ENCODE measurements around the gene KCNT2. TPM values are rescaled to one million over a fixed set of nuclear protein-coding genes. Genes with fewer than 3 reads are reported as not detected.

Gene KCNT2
- polyA plus RNA-seq, 1 of the 3 experiments (the other 2 are of a cell fraction), result 0.56 TPM

DNA sequence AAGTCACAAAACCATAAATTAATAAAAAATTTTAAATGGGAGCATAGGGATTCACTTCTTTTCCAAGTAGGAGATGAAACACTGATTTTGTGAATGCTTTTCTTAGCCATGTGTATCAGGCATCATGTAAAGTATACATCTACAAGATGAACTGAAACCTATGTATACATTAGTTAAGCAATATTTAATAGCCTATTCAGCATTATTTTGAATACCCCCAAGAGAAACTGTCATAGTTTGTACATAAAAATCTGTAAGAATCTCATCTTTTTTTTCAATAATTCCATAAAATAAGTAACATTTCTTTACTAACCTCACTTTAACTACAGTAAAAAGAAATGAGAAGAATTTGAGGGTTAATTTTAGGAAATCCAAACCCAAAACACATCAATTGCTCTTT lies 348.0 kb downstream of the KCNT2 start:
- H3K27ac ChIP-seq (ENCODE audit: low read depth in 2 of 2, low read length in 1 of 2), result no peak overlapping the region
- H3F3A ChIP-seq (replicated peaks; ENCODE audit: insufficient read depth), result no peaks in the 10 kb centered on the region
- H3K9me3 ChIP-seq, result no peaks in the 10 kb centered on the region
- H3K36me3 ChIP-seq (replicated peaks in 1 of 2; ENCODE audit: control insufficient read depth in 1 of 2, insufficient read depth in 2 of 2, low read length in 1 of 2), result no peaks in the 10 kb centered on the region
- H3K4me3 ChIP-seq (ENCODE audit: low read depth in 2 of 2, low read length in 1 of 2), result no peak overlapping the region
- no peaks in the 10 kb centered on the region for H3K27me3 ChIP-seq (ENCODE audit: insufficient read depth)
- H3K9me2 ChIP-seq, result no peaks in the 10 kb centered on the region
- no peaks in the 10 kb centered on the region for H4K20me1 ChIP-seq (ENCODE audit: insufficient read depth)
- DNase-seq, result no peak
- CTCF ChIA-PET, result no interaction called here
- H3K9ac ChIP-seq, result no peak overlapping the region
- H3K4me2 ChIP-seq, result no peak overlapping the region
- no peak for TF ChIP-seq MXI1 (IDR thresholded peaks at IDR 0.05; ENCODE audit: low read depth, low read length)
- no peak for TF ChIP-seq ELF1 (IDR thresholded peaks at IDR 0.05)
- TF ChIP-seq JUND (IDR thresholded peaks at IDR 0.05), result no peak
- no peak for TF ChIP-seq MEF2A (IDR thresholded peaks at IDR 0.05; ENCODE audit: borderline replicate concordance, low read depth)
- TF ChIP-seq GABPA (IDR thresholded peaks at IDR 0.05; ENCODE audit: low read depth), result no peak
- no peak for TF ChIP-seq NRF1 (IDR thresholded peaks at IDR 0.05; ENCODE audit: low read depth, low read length)
- TF ChIP-seq POLR2AphosphoS5 (IDR thresholded peaks at IDR 0.05; ENCODE audit: low read depth, low read length), result no peak
- TF ChIP-seq, protein P1, sequence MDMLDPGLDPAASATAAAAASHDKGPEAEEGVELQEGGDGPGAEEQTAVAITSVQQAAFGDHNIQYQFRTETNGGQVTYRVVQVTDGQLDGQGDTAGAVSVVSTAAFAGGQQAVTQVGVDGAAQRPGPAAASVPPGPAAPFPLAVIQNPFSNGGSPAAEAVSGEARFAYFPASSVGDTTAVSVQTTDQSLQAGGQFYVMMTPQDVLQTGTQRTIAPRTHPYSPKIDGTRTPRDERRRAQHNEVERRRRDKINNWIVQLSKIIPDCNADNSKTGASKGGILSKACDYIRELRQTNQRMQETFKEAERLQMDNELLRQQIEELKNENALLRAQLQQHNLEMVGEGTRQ (IDR thresholded peaks at IDR 0.05; ENCODE audit: borderline replicate concordance, low read depth, low read length), result no peak
- TF ChIP-seq, protein P2, sequence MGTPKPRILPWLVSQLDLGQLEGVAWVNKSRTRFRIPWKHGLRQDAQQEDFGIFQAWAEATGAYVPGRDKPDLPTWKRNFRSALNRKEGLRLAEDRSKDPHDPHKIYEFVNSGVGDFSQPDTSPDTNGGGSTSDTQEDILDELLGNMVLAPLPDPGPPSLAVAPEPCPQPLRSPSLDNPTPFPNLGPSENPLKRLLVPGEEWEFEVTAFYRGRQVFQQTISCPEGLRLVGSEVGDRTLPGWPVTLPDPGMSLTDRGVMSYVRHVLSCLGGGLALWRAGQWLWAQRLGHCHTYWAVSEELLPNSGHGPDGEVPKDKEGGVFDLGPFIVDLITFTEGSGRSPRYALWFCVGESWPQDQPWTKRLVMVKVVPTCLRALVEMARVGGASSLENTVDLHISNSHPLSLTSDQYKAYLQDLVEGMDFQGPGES (IDR thresholded peaks at IDR 0.05; ENCODE audit: low read depth, low read length), result no peak
- H2AFZ ChIP-seq (ENCODE audit: low read depth), result no peak overlapping the region
- POLR2A ChIA-PET, result no interaction called here
- H3K79me2 ChIP-seq (ENCODE audit: insufficient read depth), result no peaks in the 10 kb centered on the region; the same call in 1 of the 2 replicates
- H3K4me1 ChIP-seq (ENCODE audit: control insufficient read depth in 1 of 2, insufficient read depth in 2 of 2, low read depth in 1 of 2, low read length in 1 of 2), result no peaks in the 10 kb centered on the region; a peak in 1 of 4 replicates

DNA sequence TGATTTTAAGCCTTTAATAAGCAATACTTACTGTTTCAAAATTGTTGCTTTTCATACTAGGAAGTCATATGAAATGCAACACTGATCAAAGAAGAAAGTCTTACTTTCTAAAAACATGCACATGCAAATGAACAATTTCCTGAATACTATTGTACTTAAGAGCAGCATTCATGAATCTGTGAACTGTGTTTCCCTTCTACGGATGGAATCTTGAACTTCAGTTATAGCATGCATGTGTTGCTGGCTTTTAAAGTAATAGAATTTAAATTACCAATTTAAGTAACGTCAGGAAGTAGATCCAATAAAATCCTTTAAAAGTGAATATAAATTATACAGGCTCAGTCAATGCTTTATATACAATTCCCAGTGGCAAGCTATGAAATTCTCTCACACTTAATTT lies 348.9 kb downstream of the KCNT2 start:
- CTCF ChIA-PET, result no interaction called here
- Histone ChIP-seq H3K9me3 (no peaks in the 10 kb centered on the region), H3K27ac (ENCODE audit: low read depth in 2 of 2, low read length in 1 of 2) (no peak overlapping the region), H3K4me1 (ENCODE audit: control insufficient read depth in 1 of 2, insufficient read depth in 2 of 2, low read depth in 1 of 2, low read length in 1 of 2) (peaks cover 0 to 5% of the 10 kb centered on the region in 2 experiments; a peak in 1 of 4 replicates), H3K27me3 (ENCODE audit: insufficient read depth) (no peaks in the 10 kb centered on the region), H2AFZ (ENCODE audit: low read depth) (peak overlapping the region; percentile 4; the same call in 1 of the 2 replicates), H3F3A (replicated peaks; ENCODE audit: insufficient read depth) (no peaks in the 10 kb centered on the region), H3K36me3 (replicated peaks in 1 of 2; ENCODE audit: control insufficient read depth in 1 of 2, insufficient read depth in 2 of 2, low read length in 1 of 2) (no peaks in the 10 kb centered on the region), H4K20me1 (ENCODE audit: insufficient read depth) (no peaks in the 10 kb centered on the region), H3K4me2 (no peak overlapping the region), H3K79me2 (ENCODE audit: insufficient read depth) (no peaks in the 10 kb centered on the region), H3K9me2 (no peaks in the 10 kb centered on the region), H3K4me3 (ENCODE audit: low read depth in 2 of 2, low read length in 1 of 2) (no peak overlapping the region), H3K9ac (no peak overlapping the region)
- POLR2A ChIA-PET, result no interaction called here
- DNase-seq, result no peak
- WGBS (ENCODE audit: low lambda C conversion rate), result 84% methylated on average over 2 of the region's 2 CpGs
- TF ChIP-seq, protein P3, sequence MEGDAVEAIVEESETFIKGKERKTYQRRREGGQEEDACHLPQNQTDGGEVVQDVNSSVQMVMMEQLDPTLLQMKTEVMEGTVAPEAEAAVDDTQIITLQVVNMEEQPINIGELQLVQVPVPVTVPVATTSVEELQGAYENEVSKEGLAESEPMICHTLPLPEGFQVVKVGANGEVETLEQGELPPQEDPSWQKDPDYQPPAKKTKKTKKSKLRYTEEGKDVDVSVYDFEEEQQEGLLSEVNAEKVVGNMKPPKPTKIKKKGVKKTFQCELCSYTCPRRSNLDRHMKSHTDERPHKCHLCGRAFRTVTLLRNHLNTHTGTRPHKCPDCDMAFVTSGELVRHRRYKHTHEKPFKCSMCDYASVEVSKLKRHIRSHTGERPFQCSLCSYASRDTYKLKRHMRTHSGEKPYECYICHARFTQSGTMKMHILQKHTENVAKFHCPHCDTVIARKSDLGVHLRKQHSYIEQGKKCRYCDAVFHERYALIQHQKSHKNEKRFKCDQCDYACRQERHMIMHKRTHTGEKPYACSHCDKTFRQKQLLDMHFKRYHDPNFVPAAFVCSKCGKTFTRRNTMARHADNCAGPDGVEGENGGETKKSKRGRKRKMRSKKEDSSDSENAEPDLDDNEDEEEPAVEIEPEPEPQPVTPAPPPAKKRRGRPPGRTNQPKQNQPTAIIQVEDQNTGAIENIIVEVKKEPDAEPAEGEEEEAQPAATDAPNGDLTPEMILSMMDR (IDR thresholded peaks at IDR 0.05), result no peak
- TF ChIP-seq, protein P1 (IDR thresholded peaks at IDR 0.05; ENCODE audit: borderline replicate concordance, low read depth, low read length), result no peak
- TF ChIP-seq, protein P4, sequence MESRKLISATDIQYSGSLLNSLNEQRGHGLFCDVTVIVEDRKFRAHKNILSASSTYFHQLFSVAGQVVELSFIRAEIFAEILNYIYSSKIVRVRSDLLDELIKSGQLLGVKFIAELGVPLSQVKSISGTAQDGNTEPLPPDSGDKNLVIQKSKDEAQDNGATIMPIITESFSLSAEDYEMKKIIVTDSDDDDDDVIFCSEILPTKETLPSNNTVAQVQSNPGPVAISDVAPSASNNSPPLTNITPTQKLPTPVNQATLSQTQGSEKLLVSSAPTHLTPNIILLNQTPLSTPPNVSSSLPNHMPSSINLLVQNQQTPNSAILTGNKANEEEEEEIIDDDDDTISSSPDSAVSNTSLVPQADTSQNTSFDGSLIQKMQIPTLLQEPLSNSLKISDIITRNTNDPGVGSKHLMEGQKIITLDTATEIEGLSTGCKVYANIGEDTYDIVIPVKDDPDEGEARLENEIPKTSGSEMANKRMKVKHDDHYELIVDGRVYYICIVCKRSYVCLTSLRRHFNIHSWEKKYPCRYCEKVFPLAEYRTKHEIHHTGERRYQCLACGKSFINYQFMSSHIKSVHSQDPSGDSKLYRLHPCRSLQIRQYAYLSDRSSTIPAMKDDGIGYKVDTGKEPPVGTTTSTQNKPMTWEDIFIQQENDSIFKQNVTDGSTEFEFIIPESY (IDR thresholded peaks at IDR 0.05; ENCODE audit: borderline replicate concordance, low read depth), result no peak
- TF ChIP-seq YY1 (IDR thresholded peaks at IDR 0.05; ENCODE audit: low read depth), result no peak
